DLD1 (cell line): Measurements from ENCODE around the gene ISOC1.

Experiments used
- in situ Hi-C: cut with HindIII; loops from 2 replicates; pipeline ENCODE4 v1.10.0; 2017; ENCODE audit warnings: low sequenced_read_pairs

ISOC1 gene

DNA sequence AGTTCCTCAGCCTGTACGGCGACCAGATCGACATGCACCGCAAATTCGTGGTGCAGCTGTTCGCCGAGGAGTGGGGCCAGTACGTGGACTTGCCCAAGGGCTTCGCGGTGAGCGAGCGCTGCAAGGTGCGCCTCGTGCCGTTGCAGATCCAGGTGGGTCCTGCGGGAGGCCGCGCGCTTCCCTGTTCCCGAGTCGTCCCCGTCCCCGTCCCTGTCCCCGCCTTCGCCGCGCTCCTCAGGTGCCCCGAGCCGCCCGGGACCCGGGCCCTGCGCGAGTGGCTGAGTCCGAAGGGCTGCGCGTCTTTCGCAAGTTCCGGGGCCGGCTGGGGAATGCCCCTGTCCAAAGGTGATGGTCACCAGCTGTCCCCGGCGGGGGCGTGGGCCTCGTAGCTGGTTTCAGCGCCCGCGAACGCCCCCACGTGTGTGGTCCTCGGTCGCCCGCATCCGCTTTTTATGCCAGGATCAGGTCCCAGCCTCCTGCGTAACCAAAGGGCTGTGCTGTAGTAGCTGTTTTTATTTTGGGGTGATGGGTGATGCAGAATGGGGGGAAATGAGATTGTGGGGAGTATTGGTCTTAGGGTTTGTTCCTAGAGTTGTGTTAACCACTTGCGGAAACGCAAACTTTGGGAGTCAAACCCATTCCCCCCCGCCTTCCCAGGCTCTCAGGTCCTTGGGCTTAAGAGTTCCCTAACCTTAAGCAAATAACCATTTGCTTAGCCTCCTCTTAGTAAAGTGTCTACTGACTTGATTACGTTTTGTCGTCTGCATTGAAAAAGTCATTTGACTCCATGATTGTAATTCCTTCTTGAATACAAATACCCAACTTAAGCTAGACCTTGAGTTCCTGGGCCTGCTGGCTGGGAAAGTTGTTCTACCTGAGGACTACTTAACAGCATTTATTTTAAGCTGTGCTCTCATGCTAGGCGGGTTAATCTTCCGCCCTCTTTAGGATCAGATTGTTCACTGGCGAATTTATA is 663 bp downstream of the ISOC1 start:
- in situ Hi-C loops, result no loop called here

DNA sequence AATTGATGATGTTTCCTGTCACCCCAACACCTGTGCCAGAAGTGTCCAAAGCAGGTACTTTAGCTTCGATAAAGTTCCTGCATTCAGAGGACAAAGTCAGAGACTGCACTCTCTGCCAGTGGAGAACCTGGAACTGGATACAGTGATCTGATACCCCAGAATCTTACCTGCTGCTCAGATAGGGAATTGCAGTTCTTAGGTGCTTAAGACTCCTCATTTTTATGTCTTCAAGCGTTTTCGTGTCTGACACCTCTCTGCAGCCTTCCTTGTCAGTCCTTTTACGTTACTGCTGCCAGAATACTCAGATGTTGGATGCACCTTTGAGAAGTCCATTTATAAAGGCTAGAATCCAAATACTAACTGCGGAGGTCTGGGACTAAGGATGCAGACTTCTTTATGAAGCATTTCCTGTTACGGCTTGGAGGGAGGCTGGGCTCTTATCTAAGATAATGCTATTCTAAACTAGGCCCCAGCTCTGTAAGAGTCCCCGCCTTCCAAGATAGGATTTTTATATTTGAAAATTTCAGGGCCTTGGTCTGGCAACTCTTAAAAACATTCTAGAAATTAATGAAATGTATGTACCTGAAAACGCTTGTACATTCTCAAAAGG is 1.9 kb downstream of the ISOC1 start:
- in situ Hi-C loops, result no loop called here

DNA sequence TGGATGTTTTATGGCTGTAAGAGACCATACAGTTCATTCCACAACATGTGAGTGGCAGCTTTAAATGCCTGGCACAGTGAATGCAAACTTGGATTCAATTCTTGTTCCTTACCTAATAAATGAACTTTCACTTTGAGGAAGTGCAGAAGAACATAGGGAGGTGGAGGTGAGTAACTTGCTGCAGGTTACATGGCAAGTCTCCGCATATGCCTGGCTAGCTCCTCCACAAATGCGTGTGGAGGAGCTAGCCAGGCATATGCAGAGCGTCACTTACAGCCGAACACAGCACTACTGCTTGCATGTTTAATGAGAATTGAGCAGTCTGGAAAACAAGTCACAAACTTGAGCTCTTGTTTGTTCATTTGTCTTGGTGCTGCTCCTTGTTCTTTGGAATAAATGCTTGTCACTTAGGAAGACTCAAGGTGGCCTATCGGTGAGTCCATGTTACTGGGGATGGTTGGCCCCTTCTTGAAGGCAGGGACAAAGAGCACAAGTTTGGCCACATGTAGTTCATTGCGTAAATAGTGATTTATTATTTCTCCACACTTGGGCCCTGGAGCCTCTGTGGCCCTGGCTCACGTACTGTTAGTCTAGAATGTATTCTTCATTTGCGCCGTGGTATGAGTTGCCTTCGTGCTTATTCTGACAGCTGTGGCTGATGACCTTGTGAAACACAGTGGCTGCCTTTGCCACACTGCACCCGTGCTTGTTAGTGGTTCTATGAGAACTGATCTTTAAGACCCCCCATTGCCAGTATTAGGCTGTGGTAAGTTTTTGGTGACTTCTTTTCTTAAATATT is 3.1 kb downstream of the ISOC1 start:
- in situ Hi-C loops, result no loop called here

DNA sequence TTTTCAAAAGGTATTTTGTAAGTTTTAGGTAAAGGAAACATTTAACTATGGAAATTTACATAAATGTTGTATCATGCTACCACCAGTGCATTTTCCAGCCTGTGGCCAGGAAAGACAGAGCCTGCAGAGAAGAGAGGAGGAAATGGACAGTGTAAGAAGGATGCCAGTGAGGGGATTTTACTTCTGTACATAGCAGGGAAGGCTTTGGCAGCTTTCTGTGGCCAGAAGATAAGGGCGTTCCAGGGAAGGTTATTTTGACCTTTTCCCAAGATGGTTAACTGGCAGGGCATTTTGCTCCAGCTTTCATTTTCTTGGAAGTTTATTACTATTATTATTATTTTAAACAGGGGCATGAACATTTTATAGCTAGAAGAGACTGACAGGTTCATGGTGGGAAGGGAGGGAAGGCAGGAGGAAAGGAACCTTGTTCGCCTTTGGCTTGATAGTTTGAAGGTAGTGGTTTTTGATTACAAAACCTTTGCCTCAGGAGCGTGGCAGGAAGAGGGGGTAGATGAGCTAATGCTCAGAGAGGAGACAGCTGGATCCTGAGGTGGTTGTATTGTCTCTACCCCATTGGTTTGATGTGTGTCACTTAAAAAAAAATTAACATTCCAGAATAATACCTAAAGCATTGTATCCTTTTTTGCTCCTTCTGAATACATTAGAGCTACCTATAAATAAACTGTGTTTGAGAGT is 4.1 kb downstream of the ISOC1 start:
- in situ Hi-C loops, result no loop called here

DNA sequence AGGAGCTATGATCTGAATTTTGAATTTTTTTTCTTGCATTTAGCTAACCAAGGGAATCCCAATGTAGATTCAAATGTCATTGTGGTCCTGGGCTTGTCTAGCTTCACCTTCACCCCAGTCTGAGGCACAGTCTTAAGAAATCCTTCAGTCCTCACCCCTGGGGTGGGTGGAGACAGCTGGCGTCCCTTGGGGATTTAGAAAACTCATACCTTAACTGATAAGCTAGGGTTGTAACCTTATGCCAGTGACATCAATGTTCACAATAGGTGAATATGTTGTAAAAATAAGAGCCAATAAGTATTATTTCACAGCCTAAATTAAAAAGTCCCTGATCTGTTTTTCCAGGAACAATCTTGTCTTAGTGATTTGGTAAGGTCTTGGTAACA is 4.6 kb downstream of the ISOC1 start:
- in situ Hi-C loops, result no loop called here

DNA sequence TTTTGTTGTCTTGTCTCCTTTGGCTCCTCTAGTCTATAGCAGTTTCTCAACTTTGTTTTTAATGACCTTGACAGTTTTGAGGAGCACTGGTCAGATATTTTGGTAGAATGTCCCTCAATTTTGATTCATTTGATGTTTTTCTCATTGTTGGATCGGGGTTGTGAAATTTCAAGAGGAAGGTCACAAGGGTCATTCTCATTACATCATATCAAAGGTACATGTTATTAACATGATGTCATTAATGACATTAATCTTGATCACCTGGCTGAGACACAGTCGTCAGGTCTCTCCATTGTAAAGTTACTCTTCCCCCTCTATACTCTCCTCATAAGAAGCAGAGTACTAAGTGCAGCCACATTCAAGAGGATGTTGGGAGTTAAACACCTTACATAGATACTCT is 7.2 kb downstream of the ISOC1 start:
- in situ Hi-C loops, result no loop called here

DNA sequence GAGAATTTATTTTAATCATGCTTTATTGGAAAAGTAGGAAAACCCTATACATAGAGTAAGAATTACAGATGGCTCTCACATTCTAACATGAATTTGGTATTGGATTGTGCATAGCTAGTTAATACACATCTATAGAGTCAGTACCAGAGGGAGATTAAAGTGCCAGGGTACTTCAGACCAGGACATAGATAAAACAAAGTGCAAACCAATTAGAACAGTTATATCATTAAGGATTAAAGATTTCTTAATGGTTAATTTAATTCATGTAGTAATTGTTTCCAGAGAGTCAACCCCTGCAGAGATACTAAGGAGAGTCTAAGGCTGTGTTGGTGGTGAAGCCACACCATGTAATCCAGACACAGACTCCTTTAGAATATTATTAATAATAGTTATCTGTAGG is 8.8 kb downstream of the ISOC1 start:
- in situ Hi-C loops, result no loop called here

DNA sequence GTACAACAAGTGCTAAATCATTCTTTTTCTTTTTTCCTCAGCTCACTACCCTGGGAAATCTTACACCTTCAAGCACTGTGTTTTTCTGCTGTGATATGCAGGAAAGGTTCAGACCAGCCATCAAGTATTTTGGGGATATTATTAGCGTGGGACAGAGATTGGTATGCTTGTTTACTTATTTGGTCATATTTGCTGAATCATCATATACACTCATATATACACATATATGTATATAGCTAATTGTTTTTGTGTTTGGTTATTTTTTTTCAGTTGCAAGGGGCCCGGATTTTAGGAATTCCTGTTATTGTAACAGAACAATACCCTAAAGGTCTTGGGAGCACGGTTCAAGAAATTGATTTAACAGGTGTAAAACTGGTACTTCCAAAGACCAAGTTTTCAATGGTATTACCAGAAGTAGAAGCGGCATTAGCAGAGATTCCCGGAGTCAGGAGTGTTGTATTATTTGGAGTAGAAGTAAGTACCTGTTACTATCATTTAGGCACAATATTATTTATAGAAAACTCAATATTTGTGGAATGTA is 10.4 kb downstream of the ISOC1 start:
- in situ Hi-C loops, result no loop called here

DNA sequence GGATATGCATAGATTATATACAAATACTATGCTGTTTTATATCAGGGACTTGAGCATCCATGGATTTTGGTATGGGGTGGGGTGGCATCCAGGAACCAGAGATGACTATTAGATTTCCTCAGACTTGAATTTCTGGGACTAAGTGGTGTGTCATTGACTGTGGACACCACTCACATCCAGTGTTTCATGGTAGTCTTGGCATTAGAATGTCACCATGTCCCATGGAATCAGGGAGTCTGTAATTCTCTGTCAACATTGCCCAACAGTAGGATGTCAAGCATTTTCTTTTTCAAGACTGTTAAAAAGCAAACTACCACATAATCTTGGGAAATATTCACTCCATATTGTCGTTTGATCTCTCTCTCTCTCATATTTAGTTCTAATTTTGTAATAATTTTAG is 13.1 kb downstream of the ISOC1 start:
- in situ Hi-C loops, result no loop called here

DNA sequence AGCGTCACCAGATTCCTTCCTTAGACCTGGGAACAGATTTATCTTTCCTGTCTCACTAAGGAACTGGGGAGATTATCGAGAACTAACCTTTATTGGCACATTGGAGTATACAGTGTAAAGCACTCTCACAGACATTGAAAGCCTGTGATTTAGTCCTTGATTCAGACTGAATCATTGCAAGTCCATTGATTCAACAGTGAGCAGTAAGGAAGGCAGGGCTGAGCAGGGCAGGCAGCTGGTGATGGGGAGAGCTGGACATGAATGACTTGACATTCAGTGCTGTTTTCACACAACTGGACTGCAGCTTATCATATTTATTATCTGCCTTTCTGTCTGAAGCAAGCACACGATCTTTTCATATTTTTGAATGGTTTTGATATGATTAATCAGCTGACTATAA is 16.2 kb downstream of the ISOC1 start:
- in situ Hi-C loops, result no loop called here

DNA sequence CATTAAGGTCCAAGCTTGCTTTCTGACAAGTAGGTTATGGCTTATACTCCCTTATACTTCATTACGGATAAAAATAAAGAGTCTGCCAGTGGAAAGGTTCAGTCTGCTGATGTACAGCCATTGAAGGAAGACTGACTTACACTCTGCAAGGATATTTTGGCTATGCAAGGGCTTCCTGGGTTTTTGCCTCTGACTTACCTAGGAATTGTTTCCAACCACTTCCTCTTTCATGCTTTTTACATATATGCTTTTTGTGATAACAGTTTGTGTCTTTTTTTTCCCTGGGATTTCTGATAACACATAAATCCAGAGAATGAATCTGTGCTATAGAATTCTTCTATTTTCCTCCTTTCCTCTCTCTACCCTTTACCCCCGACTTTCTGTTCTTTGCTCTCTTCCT is 16.8 kb downstream of the ISOC1 start:
- in situ Hi-C loops, result no loop called here

DNA sequence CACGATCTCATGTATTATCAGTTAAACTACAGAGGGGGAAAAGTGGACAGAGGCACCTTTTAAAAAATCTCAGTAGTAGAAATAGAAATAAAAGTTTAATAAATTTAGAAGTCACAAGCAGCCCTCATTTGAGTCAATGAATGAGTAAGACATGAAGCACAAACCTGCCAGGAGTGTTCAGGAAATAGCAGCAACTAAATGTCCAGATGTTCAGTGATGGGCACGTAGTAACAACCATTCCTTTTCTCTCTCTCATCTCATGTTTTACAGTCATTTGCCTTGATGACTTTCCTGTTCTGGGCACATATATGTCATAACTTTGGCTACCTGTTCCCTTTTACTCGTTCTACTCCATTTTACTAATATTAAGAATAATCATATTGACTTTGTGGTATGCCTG is 17.7 kb downstream of the ISOC1 start:
- in situ Hi-C loops, result no loop called here

DNA sequence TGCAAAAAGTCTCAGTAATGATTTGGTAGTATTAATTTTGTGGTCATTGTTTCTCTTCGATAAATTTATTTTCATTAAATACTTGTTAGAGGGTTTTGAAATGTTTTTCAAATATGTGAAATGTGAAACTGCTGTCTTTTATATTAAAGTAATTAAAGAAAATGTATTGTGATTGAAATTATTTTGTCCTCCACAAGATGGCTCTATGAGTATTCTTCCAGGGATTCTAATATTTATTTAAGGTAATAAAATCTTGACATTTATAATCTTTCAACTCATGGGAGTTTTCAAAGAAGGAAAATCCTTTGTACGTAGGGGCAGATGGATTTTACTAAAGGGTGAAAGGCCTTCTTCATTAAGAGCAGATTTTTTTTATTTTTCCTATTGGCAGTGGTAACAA is 19.3 kb downstream of the ISOC1 start:
- in situ Hi-C loops, result no loop called here

DNA sequence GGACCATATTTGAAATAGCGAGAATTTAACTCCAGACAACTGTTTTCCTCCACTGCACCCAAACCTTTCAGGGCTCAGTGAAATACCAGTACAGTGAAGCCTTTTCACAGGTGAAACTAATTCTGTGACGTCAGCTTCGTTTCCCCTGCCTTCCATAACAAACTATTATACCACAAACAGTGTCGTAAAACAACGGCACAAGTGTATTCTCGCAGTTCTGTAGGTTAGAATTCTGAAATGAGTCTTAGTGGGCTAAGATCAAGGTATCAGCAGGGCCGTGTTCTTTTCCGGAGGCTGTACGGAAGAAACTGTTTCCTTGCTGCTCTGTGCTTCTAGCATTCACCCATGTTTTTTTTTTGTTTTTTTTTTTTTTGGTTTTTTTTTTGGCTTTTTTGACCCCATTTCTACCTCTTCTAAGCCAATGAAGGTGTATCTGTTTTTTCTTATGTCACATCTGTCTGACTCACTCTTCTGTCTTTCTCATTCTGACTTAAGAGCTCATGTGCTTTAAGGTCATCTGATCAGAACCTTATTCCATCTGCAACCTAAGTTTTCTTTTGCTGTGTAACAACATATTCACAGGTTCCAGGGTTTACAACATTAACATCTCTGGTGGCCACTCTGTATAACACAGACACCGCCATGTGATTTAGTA is 20.1 kb downstream of the ISOC1 start:
- in situ Hi-C loops, result no loop called here

DNA sequence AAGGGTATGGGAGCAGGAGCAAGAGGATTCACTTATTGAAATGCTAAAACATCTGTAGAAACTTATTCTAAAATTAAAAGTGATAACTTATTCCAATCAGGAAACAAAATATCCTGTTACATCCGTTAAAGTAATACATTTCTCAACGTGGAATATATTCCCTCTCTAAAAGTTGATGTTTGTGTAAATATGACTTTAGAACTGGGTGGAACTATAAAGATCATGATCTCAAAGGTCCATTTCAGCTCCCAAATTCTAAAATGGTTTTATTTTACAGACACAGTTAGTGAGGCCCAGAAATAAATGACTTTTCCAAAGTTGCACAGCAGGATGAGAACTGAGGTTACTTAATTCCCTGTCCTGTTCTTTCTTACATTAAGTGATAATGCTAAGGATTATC is 21.1 kb downstream of the ISOC1 start:
- in situ Hi-C loops, result no loop called here

DNA sequence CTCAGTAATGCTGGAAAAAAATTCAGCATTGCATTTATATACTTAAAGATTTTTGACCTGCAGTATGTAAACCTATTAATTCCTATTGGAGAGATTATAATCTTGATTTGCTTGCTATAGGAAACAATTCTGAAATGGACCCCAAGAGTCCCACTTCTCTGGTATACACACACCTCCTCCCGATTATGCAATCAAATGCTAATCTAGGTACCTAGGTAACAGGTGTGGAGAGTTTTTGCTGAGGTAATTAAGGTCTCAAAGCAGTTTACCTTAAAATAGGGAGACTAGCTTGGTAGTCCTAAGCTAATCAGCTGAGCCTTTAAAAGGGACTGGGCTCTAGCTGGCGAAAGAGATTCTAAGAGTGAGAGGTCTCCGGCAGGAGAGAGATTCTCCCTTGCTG is 22.2 kb downstream of the ISOC1 start:
- in situ Hi-C loops, result no loop called here

DNA sequence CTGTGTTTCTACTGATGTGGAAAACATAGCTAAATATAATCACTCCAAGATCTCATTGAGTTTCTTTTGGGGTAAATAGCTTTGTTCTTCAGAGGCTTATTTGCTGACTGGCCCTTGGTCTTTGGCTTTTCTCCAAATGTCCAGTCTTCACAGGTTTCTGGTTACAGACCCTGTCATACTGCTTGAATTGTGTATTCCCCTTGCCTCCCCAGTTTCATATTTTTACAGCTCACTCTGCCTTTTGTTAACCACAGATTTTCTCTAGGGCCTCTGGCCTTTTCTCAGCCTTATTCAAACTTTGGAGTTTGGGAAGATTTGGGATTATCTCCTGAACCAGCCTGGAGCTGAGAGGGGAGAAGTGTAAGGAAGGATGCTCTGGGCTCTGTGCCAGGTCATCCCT is 23.9 kb downstream of the ISOC1 start:
- in situ Hi-C loops, result no loop called here

DNA sequence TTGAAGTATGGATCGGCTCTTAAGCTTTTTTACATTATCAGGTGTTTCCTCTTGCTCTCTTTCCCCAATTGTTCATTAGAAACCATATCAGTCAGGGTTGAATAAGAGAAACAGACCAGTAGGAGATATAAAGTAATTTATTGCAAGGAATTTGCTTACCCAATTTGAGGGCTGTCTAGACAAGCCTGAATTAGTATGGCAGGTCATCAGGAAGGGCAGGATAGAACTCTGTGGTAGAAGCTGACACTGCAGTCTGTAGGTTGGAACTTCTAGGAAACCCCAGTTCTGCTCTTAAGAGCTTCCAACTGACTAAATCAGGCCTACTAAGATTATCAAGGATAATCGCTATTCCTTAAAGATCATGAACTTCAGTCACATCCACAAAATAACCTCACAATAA is 24.3 kb downstream of the ISOC1 start:
- in situ Hi-C loops, result no loop called here

DNA sequence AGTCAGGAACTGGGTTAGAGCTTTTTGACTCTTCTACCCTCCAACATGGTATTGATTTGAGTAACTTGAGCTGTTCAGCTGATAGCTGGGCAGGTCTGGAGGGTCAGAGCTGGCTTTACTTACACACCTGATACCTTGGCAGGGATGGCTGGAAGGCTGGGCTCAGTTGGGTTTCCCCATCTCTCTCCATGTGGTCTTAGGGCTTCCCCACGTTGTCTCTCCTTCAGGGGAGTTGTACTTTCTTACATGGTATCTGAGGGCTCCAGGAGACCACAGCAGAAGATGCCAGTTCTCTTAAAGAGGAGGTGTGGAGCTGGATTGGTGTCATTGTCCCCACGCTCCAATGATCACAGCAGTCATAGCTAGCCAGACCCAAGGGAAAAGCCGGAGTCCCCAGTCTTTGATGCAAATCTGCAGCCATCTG is 25.6 kb downstream of the ISOC1 start:
- in situ Hi-C loops, result no loop called here

DNA sequence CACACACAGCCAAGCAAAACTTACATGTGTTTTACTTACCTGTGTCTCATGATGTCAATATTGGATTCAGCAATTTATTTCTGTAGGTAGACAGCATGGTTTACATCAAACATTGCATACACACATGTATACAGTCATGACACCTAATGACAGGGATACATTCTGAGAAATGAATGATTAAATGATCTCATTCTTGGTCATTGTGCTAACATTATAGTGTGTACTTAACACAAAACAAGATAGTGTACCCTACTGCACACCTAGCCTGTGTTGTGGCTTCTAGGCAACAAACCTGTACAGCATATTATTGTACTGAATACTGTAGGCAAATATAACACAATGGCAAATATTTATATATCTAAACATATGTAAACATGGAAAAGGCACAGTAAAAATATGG is 28.0 kb downstream of the ISOC1 start:
- in situ Hi-C loops, result no loop called here
